Measurements from ENCODE around the gene TPRKB.
A peak's percentile ranks its signal among the peaks of the same experiment; 100 is the strongest.
"Not testable (repeated sequence)": the region's sequence is repeated elsewhere in the genome, so short reads cannot be mapped to it uniquely, and the experiment has no call there.

The TPRKB gene

DNA sequence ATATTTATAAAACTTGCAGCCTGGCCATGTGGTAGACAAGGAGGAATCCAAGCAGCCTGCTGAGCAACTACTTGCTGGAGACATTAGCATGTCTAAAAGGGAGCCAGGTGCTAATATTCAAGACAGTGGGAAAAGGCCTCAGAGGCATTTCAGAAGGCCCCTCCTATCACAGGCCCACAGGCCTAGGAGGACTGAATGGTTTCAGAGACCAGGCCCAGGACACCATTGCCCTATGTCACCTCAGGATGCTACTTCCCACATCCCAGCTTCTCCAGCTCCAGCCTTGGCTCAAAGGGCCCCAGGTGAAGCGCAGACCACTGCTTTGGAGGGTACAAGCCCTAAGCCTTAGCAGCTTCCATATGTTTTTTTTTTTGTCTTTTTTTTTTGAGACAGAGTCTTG lies 39.0 kb downstream of the TPRKB start:
- FAIRE-seq, result no peak

DNA sequence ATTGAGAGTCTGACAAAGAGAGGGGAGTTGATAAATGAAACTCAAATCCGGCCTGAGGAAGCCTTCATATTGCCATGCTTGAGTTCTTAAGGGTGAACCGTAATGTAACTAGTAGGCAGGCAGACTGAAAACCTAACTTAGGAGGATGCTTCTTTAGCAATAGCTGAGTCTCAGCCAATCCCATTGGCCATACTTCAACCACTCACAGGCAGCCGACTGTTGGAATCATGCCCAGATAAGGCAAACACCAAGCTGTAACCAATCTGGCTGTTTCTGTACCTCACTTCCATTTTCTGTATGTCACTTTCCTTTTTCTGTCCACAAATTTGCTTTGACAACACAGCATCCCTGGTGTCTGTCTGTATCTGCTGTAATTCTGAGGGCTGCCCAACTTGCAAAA lies 39.5 kb downstream of the TPRKB start:
- FAIRE-seq, result no peak

DNA sequence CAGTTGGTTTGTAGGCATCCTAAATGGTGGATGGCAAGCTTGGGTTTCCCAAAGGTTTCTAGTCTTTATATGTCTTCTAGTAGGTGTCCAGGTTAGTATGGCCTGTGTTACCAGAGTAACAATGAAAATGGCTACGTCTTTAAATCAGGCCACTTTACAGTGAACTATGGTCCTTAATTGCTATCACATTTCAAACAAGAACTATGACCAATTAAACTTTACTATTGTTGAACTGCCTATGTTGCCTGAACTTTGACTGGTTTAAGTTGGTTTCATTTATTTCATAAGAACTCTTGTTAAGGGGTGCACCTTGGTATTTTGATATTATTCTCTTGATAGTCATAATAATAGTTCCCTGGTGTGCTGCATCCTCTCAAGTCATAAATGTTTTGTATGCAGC lies 40.2 kb downstream of the TPRKB start:
- FAIRE-seq, result not testable (repeated sequence)

DNA sequence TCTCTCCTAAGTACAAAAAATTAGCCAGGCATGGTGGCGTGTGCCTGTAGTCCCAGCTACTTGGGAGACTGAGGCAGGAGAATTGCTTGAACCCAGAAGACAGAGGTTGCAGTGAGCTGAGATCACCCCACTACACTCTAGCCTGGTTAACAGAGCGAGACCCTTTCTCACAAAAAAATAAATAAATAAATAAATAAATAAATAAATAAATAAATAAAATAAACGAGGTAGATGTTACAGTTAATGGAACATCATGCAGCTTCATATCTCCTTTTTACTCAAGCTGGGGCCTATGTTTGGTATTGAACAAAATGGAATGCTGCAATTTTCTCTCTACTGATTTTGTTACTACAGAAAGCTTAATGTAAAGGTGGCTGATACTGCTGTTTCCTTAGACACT lies 40.6 kb downstream of the TPRKB start:
- not testable (repeated sequence) for FAIRE-seq

DNA sequence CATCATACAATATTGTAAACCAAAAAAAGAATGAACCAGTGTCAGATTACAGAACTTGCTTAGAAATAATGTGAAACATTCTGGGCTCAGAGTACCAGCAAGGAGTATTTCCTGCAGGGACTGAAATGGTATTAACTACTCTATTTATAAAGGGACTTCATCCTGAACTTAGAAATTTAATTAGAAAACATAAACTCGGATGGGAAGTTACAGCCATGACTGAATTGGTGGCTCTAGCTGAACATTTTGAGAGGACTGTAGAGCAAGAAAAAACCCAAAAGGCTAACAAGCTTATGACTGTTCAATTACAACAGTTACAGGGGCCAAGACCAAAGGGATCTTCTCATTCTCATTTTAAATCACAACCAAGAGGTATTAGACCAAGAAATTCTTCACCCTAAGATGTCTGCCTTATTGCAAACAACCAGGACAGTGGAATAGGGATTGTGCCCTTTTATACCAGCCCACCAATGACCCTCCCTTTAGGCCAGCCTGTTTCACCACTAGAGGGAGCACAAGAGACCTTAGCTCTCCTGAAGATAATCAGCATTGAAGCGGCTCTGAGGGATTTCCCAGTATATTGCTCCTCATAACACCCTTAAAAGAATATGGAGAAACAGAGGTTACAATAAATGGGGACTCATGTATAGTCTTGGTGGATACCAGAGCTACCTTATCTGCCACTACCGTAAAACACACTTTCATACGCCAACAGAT lies 46.6 kb downstream of the TPRKB start:
- peak; percentile 88 for FAIRE-seq

DNA sequence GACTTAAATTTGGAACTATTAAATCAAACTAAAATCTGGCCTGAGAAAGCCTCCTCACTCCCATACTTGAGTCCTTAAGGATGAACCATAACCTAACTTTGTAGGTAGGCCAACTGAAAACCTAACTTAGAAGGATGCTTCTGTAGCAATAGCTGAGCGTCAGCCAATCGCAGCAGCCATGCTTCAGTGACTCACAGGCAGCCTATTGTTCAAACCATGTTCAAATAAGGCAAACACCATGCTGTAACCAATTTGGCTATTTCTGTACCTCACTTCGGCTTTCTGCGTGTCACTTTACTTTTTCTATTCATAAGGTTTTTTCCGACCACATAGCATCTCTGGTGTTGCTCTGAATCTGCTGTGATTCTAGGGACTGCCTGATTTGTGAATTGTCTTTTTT lies 48.7 kb downstream of the TPRKB start:
- not testable (repeated sequence) for FAIRE-seq

DNA sequence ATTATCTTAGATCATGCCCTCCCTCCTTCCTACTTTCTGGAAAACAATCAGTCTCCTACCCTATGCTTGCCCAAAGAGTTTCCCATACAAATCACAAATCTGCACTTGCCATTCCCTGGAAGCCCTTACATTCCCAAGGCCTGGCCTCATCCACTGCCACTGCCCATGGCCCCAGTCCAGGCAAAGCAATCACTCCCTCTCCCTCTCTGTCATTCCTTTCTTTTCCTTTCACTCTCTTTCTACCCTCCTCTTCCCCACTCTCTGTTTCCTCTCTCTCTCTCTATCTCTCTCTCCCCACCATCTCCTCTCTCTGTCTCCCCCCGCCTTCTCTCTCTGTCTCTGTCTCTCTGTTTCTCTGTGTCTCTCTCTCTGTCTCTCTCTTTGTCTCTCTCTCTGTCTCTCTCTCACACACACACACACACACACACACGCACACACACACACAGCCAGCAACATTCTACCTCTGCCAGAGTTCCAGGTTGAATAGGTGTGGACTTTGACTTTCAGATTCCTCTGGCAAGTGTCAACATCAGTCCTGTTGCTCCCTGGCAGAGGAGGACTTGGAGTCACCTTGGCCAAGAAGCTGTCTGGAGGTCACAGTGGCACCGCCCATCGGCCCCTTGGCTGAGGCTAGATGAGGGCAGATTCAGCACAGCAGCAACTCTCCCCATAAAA lies 51.2 kb downstream of the TPRKB start:
- FAIRE-seq, result no peak

DNA sequence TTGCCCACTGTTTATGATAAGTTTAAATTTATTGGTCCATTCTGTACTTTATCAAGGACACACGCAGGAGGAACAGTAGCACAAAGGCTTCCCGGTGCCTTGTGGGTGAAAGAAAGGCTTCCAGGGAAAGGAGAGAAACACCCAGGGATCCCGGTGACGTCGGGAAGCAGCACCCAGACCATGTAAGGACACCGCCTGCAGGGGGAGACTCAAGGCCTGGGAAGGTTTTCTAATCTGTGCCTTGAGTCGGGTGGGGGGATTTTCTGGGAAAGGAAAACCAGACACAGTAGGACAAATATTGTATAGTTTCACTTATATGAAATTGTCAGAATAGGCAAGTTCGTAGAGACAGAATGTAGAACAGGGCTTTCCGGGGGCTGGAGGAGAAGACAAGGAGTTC lies 52.2 kb downstream of the TPRKB start:
- not testable (repeated sequence) for FAIRE-seq

DNA sequence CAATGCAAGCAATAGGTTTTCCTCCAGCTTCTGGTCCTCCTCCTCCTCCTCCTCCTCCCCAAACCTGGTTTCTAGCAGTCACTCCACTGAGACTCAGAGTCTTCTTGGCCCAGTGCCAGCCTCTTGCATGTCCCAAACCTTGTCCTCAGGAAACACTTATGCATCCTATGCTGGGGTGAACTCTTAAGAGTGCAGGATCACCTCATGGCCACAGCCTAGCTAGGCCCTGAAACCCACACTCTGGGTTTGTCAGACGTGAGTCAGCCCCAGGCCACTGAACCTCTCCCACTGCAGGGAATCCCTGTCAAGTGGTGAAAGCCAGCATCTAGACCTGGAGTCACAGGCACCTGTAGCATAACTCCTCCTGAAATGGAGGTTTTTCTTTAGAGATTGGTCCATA lies 52.8 kb downstream of the TPRKB start:
- not testable (repeated sequence) for FAIRE-seq

DNA sequence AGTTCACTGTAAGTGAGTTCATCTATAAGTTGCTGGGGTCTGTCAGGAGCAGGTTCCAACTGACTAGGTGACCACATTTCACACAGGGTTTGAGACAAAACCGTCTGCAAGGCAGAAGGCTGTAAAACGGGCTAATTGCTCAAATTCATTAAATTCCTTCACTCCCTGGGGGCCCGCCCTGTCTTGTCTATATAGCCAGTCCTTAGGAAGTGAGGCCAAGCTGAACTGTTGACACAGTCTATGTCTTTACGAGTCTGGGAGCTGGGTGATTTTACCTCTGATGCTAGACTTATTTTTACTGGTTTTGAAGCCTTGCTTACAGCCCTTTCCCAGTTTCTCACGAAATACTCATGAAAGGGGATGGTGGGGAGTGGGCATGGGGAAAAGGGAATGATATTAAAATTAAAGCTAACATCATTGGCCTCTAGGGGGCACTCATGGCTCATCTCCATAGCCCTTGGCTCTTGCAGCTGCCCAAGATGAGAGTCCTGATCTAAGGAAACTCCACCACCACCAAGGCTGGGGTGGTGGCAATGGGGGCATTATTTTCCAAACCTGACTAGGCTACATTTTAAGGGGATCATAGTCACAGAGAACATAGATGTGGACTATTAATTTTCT lies 57.1 kb downstream of the TPRKB start:
- not testable (repeated sequence) for FAIRE-seq
